RWPE2 (cell line): Measurements from ENCODE around the gene AKAP7.

Experiments used
- ATAC-seq: fragments of 200-7000 bp; cut with Tn5 transposase; 3 replicates; pipeline ENCODE4 v1.9.1; 2021; ENCODE audit warnings: low read depth
- DNase-seq: peaks from one replicate; pipeline ENCODE4 v3.0.0-alpha.2; 2020; ENCODE audit warnings: low spot score
- H3K27ac ChIP-seq: fragments of 450-650 bp; 2 replicates; pipeline ENCODE4 v1.5.1; 2017; ENCODE audit warnings: mild to moderate bottlenecking; ENCODE audit not compliant: poor library complexity, severe bottlenecking
- H3K27me3 ChIP-seq: fragments of 250-450 bp; sonication (Bioruptor Pico); 2 replicates; pipeline ENCODE4 v1.5.1; 2021; ENCODE audit warnings: mild to moderate bottlenecking, moderate library complexity; ENCODE audit not compliant: insufficient read depth, poor library complexity, severe bottlenecking
- H3K36me3 ChIP-seq: fragments of 250-450 bp; sonication (Bioruptor Pico); 2 replicates; pipeline ENCODE4 v1.5.1; 2020; ENCODE audit warnings: low read depth, mild to moderate bottlenecking, moderate library complexity
- H3K4me1 ChIP-seq: fragments of 250-450 bp; sonication (Bioruptor Pico); 2 replicates; pipeline ENCODE4 v1.5.1; 2021; ENCODE audit warnings: mild to moderate bottlenecking, moderate library complexity; ENCODE audit not compliant: insufficient read depth, poor library complexity, severe bottlenecking
- H3K4me3 ChIP-seq: fragments of 250-450 bp; sonication (Bioruptor Pico); 2 replicates; pipeline ENCODE4 v1.5.1; 2021; ENCODE audit warnings: mild to moderate bottlenecking, moderate library complexity; ENCODE audit not compliant: severe bottlenecking
- H3K9me3 ChIP-seq: fragments of 250-450 bp; sonication (Bioruptor Pico); 2 replicates; pipeline ENCODE4 v1.5.1; 2021; ENCODE audit warnings: mild to moderate bottlenecking, moderate library complexity; ENCODE audit not compliant: severe bottlenecking
- CTCF ChIP-seq: fragments of 450-650 bp; IDR thresholded peaks from one replicate; pipeline ENCODE4 v1.5.1; 2017; ENCODE audit warnings: mild to moderate bottlenecking, moderate library complexity; ENCODE audit not compliant: poor library complexity, severe bottlenecking

The AKAP7 gene

DNA sequence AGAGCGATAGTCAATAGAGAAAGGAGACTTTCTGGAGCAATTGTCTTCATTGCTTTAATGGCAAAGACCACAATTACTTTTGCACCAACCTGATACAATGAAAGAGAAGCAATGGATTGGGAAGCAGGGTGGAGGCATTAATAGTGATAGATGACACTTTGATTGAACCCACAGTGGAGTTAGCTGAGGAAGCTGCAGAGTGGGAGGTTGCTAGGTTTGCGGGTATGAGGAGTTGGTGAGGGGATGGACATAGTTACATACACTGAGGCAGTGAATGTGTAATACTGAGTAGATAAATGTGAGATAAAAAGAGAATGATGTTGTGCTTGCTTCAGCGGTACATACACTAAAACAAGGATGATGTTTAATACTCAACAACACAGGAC is 91.9 kb downstream of the AKAP7 start:
- H3K4me1 ChIP-seq = peaks cover 8% of the 10 kb centered on the region
- H3K36me3 ChIP-seq = no peaks in the 10 kb centered on the region
- no peak overlapping the region for H3K4me3 ChIP-seq
- no peaks in the 10 kb centered on the region for H3K27me3 ChIP-seq
- ATAC-seq (no peak), DNase-seq (no peak)
- TF ChIP-seq CTCF = no peak
- H3K27ac ChIP-seq = no peak overlapping the region
- H3K9me3 ChIP-seq = no peaks in the 10 kb centered on the region

DNA sequence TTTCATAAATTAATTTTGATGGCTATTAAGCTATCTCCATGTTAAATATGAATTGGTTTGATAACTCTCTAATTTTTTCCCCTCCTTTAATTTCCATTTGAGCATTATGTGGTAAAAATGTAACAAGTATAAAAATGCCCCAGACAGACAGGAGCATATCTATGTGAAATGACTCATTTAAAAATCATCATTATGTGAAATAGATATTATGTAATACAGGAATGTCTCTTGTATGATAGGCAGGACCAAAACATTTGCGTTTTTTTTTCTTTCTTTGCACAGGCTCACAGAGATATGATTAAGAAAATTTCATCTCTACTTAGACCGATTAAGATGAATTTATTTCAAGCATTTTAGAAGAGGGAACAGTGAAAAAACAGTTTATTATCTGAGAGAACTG is 95.8 kb downstream of the AKAP7 start:
- peaks cover 8% of the 10 kb centered on the region for H3K4me1 ChIP-seq
- DNase-seq (no peak), ATAC-seq (peak; percentile 88)
- no peak overlapping the region for H3K27ac ChIP-seq
- no peaks in the 10 kb centered on the region for H3K9me3 ChIP-seq
- no peak for TF ChIP-seq CTCF
- H3K27me3 ChIP-seq = no peaks in the 10 kb centered on the region
- no peaks in the 10 kb centered on the region for H3K36me3 ChIP-seq
- no peak overlapping the region for H3K4me3 ChIP-seq

- DNase-seq = no peak
- no peaks in the 10 kb centered on the region for H3K27me3 ChIP-seq
- no peak for ATAC-seq
- H3K36me3 ChIP-seq = no peaks in the 10 kb centered on the region
- TF ChIP-seq CTCF = no peak
- peaks cover 8% of the 10 kb centered on the region for H3K4me1 ChIP-seq
- no peak overlapping the region for H3K27ac ChIP-seq
- no peak overlapping the region for H3K4me3 ChIP-seq
- no peaks in the 10 kb centered on the region for H3K9me3 ChIP-seq
Observed at GRCh38 chr6:131231891-131232290, 96.6 kb downstream of the AKAP7 start.

DNA sequence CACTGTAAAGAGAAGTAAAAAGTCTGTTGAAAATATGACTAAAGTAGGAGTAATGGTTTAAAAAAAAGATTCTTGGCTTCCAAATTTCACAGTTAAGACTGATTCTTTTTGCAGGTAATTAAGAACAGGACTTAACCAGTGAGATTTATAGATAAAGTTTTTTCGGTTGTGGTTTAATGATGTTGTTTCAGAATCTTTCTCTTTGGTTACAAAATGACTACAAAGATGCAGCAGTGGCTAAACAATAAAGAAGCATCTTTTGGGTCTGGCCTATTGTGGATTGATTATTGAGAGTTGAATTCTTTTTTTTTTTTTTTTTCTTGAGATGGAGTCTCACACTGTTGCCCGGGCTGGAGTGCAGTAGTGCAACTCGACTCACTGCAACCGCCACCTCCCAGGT is 109.7 kb downstream of the AKAP7 start:
- H3K36me3 ChIP-seq = no peaks in the 10 kb centered on the region
- no peaks in the 10 kb centered on the region for H3K4me1 ChIP-seq
- TF ChIP-seq CTCF = no peak
- H3K9me3 ChIP-seq = no peaks in the 10 kb centered on the region
- no peak for ATAC-seq
- no peaks in the 10 kb centered on the region for H3K27me3 ChIP-seq
- DNase-seq = no peak
- no peak overlapping the region for H3K27ac ChIP-seq
- no peak overlapping the region for H3K4me3 ChIP-seq

DNA sequence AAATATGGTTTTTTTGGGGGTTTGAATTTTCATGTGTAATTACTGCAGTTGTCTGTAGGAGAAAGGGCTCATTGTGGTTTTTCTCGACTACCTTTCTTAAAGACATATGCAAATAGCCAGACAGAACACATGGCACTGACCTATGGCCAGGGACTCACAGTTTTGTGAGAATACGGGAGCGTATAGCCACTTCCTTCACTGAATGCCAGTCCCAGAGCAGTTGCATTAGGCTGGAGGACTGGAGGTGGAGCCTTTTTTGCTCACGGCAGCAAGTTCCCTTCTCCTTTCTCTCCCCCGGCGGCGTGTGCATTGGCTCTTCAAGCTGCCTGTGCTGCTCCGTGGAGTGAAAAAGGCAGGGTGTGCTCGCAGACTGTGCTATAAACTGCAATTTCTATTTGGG is 114.9 kb downstream of the AKAP7 start:
- TF ChIP-seq CTCF = no peak
- Histone ChIP-seq H3K9me3 (no peaks in the 10 kb centered on the region), H3K27ac (no peak overlapping the region), H3K36me3 (no peaks in the 10 kb centered on the region), H3K4me3 (no peak overlapping the region), H3K27me3 (no peaks in the 10 kb centered on the region), H3K4me1 (no peaks in the 10 kb centered on the region)
- DNase-seq (no peak), ATAC-seq (peak; percentile 57; the same call in 2 of the 3 replicates)
